Measurements from ENCODE around the gene ACSS2. TPM values are rescaled to one million over a fixed set of nuclear protein-coding genes. Genes with fewer than 3 reads are reported as not detected.

ACSS2 gene
- total RNA-seq, 4 donors from 2014 or later = 45.4 to 71.0 (median 58.7) TPM

DNA sequence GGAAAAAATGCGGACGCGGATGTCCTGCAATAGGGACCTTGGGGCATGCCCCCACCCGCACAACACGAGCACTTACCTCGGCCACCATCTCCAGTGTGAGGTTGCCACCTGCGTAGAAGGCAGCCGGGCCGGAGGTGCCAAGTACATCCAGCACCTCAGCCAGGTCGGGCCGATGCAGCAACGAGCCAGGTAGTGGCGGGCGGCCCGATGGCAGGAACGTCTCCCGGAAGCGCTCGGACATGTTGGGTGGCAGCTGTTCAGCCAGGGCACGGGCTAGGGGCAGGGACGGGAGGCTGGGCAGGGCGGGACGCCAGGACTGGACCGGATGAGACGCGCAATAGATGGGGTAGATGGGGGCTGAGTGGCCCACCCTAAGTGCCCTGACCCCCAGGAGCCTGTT lies 17.0 kb upstream of the ACSS2 start:
- no peaks in the 10 kb centered on the region for H3K4me1 ChIP-seq
- no peak overlapping the region for H3K27ac ChIP-seq
- TF ChIP-seq EP300 (IDR thresholded peaks at IDR 0.05) (no peak), POLR2A (IDR thresholded peaks at IDR 0.05) (no peak), POLR2AphosphoS5 (IDR thresholded peaks at IDR 0.05) (no peak)
- TF ChIP-seq, protein P1, sequence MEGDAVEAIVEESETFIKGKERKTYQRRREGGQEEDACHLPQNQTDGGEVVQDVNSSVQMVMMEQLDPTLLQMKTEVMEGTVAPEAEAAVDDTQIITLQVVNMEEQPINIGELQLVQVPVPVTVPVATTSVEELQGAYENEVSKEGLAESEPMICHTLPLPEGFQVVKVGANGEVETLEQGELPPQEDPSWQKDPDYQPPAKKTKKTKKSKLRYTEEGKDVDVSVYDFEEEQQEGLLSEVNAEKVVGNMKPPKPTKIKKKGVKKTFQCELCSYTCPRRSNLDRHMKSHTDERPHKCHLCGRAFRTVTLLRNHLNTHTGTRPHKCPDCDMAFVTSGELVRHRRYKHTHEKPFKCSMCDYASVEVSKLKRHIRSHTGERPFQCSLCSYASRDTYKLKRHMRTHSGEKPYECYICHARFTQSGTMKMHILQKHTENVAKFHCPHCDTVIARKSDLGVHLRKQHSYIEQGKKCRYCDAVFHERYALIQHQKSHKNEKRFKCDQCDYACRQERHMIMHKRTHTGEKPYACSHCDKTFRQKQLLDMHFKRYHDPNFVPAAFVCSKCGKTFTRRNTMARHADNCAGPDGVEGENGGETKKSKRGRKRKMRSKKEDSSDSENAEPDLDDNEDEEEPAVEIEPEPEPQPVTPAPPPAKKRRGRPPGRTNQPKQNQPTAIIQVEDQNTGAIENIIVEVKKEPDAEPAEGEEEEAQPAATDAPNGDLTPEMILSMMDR (IDR thresholded peaks at IDR 0.05) = no peak
- H3K27me3 ChIP-seq = no peaks in the 10 kb centered on the region
- H3K36me3 ChIP-seq = peaks cover 0 to 95% of the 10 kb centered on the region in 2 donors
- no peaks in the 10 kb centered on the region for H3K9me3 ChIP-seq
- whole genome bisulfite sequencing, 2 donors (ENCODE audit: low coverage in 1 of 2) = 80 to 98% methylated on average over 1 to 8 of the region's 26 CpGs
- no peak for ATAC-seq
- no peak overlapping the region for H3K4me3 ChIP-seq

DNA sequence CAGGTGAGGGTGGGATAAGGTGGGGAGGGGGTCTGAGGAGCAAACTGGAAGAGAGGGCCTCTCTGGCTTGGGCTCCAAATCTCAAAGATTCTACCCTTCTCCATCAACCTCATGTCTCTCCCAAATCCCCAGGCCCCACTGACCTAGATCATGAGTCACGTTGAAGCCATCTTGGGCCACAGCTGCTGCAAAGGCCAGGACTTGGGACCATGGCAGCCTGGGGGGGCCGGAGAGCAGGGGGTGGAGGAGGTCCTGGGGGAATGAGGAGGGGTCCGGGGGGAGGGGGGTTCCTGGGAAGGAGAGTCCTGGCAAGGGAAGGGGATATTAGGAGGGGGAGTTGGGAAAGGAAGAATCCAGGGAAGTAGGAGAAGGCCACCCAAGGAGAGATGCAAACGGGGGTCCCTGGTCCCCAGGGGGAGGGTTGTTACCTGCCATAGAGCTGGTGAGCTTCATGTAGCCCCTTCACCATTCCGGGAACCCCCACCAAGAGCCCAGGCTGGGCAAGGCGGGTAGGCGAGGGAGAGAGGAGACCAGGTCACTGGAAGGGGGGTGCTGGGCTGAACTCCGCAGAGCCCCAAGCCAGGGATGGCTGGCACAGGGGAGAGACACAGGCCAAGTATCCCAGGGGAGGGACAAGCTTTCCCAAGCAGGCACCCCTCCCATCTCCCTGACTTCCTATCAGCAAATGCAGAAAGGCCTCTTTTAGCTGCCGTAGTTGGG lies 16.4 kb upstream of the ACSS2 start:
- Histone ChIP-seq H3K4me1 (no peaks in the 10 kb centered on the region), H3K27ac (no peak overlapping the region), H3K36me3 (peaks cover 0 to 91% of the 10 kb centered on the region in 2 donors), H3K27me3 (no peaks in the 10 kb centered on the region), H3K4me3 (no peak overlapping the region), H3K9me3 (no peaks in the 10 kb centered on the region)
- WGBS, 2 donors (ENCODE audit: low coverage in 1 of 2) = 93% methylated on average over 2 to 6 of the region's 9 CpGs
- TF ChIP-seq, protein P1 (IDR thresholded peaks at IDR 0.05) = no peak
- TF ChIP-seq POLR2AphosphoS5 (IDR thresholded peaks at IDR 0.05) (no peak), POLR2A (IDR thresholded peaks at IDR 0.05) (no peak), EP300 (IDR thresholded peaks at IDR 0.05) (no peak)
- ATAC-seq = no peak

DNA sequence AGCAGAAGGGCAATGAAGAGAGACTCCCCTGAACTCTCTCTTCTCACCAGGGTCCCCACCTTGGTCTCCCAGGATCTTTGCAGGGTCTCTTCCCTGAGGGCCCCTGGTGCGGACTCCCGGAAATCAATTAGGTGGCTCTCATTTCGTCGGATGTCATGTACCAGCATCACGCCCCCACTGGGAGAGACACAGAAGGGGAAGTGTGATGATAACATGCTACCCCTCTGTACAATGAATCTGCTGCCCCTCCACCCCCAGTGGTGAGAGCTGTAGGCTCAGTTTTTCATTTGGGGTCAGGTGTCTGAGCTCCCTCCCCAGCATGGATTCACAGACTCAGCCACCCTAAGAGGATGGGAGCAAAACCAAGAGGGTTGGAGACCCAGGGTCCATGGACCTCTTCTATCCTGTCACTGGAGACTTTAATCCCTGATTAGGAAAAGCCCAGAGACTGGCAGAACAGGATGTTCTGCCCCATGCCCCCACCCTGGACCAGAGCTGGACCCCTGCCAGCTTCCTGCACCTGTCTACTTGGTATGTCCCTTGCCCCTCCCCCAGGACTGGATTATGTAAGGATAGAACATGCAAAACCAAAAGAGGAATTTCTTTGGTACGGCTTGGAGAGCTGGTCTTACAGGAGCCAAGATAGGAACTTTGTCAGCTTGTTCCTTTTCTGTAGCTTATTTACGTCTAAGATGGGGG lies 14.9 kb upstream of the ACSS2 start:
- Histone ChIP-seq H3K9me3 (no peaks in the 10 kb centered on the region), H3K27me3 (no peaks in the 10 kb centered on the region), H3K27ac (no peak overlapping the region), H3K36me3 (peaks cover 0 to 82% of the 10 kb centered on the region in 2 donors), H3K4me3 (no peak overlapping the region), H3K4me1 (no peaks in the 10 kb centered on the region)
- no peak for TF ChIP-seq POLR2AphosphoS5 (IDR thresholded peaks at IDR 0.05)
- TF ChIP-seq POLR2A (IDR thresholded peaks at IDR 0.05) = no peak
- TF ChIP-seq, protein P1 (IDR thresholded peaks at IDR 0.05) = no peak
- TF ChIP-seq EP300 (IDR thresholded peaks at IDR 0.05) = no peak
- WGBS, 2 donors (ENCODE audit: low coverage in 1 of 2) = 86 to 94% methylated on average over 3 of the region's 7 CpGs
- ATAC-seq = no peak

DNA sequence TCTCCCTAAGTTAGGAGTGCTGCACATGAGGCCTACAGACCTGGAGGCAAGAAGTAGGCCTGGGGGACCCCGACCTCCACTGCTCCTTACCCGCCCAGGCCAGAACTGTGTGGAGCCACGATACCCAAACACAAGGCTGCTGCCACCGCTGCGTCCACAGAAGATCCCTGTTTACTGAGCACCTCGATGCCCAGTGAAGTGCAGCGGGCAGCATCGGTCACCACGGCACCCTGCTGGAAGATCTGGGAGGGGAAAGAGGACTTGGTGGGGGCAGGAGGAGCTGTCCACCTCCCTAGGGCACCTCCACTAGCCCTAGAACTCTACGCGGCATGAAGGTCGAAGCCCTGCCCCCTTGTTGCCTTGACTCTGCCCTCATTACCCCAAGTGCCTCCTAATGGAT lies 13.7 kb upstream of the ACSS2 start:
- H3K27ac ChIP-seq = no peak overlapping the region
- TF ChIP-seq, protein P1 (IDR thresholded peaks at IDR 0.05) = no peak
- TF ChIP-seq EP300 (IDR thresholded peaks at IDR 0.05) = no peak
- TF ChIP-seq POLR2AphosphoS5 (IDR thresholded peaks at IDR 0.05) = no peak
- TF ChIP-seq POLR2A (IDR thresholded peaks at IDR 0.05) = no peak
- WGBS, 2 donors (ENCODE audit: low coverage in 1 of 2) = 88 to 93% methylated on average over 3 to 5 of the region's 12 CpGs
- H3K27me3 ChIP-seq = no peaks in the 10 kb centered on the region
- H3K36me3 ChIP-seq = peaks cover 0 to 72% of the 10 kb centered on the region in 2 donors
- no peak overlapping the region for H3K4me3 ChIP-seq
- ATAC-seq = no peak
- H3K9me3 ChIP-seq = no peaks in the 10 kb centered on the region
- no peaks in the 10 kb centered on the region for H3K4me1 ChIP-seq
